GM21515 (cell line): ENCODE results near the gene ZNF205.

Source experiments
- ATAC-seq: cut with Tn5 transposase; IDR thresholded peaks from one replicate; pipeline ENCODE4 v1.9.1; 2021; ENCODE audit not compliant: unreplicated experiment

Gene ZNF205

DNA sequence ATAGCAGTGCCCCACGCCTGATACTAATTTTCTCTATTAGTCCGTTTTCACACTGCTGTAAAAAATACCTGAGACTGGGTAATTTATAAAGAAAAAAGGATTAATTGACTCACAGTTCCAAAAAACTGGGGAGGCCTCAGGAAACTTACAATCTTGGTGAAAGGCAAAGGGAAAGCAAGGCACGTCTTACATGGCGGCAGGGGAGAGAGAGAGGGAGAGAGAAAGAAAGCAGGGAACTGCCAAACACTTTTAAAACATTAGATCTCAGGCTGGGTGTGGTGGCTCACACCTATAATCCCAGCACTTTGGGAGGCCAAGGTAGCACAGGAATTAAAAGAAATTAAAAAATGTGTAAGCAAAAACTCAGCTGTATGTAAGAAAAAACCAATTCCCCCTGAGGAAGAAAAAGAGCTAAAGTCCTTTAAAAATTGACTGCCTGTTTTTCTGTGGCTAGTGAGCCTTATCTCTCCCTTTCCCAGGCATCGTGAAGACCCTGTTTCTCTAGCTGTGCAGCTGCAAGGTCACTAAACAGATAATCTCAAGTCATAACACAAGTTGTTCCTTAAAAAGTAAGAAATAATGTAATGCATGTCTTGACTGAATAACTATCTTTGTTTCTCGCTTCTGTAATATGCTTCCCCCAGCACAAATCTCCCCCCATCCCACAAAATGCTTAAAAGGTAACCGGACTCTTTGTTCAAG is 27.3 kb upstream of the ZNF205 start:
- no peak for ATAC-seq

DNA sequence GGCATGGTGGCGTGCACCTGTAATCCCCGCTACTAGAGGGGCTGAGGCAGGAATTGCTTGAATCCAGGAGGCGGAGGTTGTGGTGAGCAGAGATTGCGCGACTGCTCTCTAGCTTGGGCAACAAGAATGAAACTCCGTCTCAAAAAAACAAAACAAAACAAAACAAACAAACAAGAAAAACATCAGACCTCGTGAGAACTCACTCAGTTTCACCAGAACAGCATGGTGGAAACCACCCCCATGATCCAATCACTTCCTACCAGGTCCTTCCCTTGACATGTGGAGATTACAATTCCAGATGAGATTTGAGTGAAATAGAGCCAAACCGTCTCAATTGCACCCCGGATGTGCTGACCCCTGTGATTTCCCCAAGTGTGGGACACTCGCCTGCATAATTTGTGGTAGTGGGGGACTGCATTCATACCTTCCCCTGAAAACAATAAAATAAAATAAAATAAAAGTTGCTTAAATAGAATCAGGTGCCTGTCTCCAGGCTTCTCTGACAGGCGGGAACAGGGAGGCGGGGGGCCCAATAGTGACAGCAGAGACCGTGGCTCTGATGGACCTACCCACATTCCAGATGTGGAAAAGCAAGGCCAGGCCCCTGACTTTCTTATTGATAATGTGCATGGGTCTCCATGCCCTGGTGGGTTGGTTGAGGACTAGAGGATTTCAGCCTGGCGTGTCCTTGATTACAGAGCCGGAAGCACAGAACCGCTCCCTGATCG is 26.4 kb upstream of the ZNF205 start:
- no peak for ATAC-seq

DNA sequence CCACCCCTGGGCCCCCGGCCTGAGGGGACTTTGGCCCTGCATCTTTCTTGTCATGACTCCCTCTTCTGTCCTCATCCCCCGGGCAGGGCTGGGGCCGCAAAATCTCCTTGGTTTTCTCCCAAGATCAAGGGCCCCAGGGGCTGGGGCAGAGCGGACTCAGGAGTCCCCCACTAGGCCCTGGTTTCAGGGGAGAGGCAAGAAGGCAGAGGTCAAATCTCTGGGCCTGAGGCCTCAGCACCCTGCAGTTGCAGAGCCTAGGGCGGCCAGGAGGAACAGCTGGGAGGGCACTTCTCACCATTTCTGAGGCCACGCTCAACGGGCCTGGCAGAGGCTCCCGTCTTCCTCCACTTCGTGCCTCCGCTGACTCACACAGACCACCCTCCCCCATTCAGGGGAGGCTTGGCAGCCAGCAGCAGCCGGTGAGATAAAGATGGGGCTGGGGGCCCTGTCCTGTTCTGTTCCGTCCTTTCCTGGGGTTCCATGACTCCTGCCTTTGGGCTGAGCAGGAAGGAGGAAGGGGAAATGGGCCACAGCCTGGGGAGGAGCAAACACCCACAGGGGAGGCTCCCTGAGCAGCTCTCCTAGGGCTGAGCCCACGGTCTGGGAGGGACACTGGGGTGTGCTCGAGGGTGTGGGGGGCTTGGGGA is 25.7 kb upstream of the ZNF205 start:
- no peak for ATAC-seq

DNA sequence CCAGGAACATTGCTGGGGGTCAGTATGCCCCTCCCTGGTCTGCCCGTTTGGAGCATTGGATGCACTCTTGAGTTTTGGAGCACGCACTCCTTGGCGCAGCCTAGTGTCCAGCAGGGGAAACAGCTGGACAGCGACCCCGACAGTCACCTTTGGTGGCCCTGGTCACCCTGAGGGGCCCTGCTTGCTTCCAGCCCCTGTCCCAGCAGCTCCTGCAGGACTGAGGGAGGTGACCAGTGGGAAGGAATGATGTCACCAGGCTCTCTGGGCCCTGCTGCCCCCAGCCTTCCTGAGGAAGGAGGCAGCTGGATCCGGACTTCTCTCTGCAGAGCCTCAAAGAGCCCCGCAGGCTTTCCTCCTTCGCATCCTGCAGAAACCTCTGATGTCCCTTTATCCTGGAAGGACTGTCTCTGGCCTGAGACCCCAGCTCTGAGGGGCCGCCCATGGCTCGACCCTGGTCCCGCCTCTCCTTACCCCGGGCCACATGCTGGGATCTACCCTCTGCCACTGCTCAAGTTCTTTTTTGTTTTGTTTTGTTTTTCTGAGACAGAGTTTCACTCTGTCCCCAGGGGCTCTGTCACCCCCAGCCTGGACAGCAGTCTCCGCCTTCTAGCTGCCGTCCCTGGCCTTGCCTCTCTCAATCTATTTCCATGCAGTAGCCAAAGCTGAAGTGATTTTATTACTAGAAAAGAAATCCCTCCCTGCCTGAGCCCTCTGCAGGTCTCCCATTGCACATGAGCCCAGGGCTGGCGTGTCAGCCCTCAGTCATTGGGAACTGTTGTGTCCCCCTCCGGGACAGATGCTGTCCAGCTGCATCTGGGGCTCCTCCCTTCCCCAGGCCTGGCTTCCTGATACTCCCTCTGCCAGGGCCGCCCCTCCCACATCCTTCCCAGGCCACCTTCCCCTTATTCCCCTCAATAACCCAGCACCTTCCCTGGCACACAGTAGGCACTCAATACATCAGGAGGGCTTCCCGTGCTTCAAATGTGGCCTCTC is 24.8 kb upstream of the ZNF205 start:
- no peak for ATAC-seq

DNA sequence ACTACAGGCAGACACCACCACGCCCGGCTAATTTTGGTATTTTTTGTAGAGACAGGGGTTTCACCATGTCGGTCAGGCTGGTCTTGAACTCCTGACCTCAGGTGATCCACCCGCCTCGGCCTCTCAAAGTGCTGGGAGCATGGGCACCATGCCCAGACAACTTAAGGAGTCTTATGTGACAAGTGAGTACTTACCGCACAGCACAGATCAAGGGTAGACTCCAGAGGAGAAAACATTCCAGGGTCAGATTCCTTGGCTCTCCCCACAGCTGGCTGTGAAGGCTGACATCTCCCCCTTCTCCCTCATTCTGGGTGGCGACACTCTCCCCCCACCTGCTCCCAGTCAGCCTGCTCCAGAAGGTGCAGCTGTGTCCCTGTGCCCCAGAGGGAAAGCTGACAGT is 23.9 kb upstream of the ZNF205 start:
- ATAC-seq, result no peak

DNA sequence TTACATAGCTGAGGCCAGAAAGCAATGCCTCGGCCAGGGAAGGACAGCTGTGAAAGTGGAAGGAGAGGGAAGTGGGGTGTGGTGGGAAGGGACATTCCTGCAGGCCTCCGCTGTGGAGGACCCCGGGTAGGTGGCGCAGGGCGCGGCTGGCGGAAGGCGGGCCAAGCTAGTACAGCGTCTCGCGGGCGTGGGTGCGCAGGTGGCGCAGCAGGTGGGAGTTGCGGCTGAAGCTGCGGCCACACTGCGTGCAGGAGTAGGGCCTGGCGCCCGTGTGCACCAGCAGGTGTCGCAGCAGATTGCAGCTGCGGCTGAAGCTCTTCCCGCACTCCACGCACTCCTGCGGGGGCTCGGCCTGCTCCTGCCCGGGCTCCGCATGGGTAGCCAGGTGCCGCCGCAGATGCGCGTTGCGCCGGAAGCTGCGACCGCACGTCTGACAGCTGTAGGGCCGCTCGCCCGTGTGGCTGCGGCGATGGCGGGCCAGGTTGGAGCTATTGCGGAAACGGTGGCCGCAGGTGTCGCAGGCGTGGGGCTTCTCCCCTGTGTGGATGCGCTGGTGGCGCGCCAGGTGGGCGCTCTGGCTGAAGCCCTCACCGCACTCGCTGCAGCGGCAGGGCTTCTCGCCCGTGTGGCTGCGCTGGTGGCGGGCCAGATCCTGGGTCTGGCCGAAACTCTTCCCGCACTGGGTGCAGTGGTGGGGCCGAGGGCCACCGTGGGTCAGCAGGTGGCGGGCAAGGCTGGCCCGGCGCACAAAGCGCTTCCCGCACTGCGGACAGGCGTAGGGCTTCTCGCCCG is 23.3 kb upstream of the ZNF205 start:
- ATAC-seq, result no peak

DNA sequence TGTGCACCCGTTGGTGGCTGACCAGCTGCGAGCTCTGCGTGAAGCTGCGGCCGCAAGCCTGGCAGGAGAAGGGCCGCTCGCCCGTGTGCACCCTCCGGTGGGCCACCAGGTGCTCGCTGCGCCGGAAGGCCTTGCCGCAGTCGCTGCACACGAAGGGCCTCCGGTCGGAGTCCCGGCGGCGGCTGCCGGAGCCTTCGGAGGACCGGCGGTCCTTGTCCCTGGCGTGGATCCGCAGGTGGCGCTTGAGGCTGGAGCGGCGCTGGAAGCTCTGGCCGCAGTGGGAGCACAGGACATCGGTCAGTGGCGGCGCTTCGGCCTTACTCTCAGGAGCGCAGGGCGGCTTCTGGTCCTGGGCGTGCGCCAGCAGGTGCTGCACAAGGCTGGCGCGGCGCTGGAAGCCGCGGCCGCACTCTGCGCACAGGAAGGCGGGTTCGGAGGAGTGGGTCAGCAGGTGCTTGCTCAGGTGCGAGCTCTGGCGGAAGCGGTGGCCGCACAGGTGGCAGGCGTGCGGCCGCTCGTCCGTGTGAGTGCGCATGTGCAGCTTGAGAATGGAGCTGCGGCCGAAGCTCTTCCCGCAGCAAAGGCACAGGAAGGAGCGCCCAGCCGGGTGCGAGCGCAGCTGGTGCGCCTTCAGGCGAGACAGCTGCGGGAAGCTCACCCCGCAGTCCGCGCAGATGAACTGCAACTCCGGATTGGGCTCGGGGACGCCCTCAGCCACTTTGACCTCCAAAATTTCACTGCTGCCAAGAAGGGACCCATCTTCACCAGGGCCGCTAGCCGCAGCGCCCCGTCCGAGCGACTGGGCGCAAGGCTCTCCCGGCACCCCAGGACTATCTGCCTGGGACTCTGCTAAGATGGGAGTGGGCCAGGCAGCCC is 22.4 kb upstream of the ZNF205 start:
- ATAC-seq, result no peak

DNA sequence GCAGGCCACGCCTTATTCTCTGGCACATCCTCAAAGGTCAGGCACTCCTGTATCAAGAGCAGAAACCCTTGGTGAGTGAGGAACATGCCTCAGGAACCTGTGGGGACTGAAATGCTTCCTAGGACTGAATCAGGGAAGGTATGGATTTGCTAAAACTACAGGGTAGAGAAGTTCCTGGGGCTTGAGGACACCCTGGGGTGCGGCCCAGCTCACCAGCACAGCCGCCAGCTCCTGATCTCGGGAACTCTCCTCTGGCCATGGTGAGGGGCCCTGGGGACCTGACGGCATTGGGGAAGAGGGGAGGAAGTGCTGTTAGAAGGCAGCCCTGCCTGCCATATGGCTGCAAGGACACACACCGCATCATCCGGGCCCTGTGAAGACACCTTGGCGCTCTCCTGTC is 20.8 kb upstream of the ZNF205 start:
- ATAC-seq, result no peak

DNA sequence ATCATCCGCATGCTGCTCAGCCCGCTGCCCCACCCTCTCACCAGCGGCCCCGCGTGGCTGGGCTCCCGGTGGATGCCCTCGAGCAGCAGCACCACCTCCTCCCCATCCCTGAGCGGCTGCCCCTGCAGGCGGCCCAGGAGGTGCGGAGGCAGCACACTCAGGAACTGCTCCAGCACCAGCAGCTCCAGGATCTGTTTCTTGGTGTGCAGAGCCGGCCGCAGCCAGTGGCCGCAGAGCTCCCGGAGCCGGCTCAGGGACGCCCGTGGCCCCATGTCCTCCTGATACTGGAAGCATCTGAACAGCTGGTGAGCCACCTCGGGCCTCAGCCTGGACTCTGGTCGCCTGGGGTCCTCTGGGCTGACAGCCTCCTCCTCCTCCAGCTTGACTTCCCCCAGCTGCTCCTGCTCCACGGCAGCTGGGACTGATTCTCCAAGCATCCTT is 19.9 kb upstream of the ZNF205 start:
- ATAC-seq, result no peak

DNA sequence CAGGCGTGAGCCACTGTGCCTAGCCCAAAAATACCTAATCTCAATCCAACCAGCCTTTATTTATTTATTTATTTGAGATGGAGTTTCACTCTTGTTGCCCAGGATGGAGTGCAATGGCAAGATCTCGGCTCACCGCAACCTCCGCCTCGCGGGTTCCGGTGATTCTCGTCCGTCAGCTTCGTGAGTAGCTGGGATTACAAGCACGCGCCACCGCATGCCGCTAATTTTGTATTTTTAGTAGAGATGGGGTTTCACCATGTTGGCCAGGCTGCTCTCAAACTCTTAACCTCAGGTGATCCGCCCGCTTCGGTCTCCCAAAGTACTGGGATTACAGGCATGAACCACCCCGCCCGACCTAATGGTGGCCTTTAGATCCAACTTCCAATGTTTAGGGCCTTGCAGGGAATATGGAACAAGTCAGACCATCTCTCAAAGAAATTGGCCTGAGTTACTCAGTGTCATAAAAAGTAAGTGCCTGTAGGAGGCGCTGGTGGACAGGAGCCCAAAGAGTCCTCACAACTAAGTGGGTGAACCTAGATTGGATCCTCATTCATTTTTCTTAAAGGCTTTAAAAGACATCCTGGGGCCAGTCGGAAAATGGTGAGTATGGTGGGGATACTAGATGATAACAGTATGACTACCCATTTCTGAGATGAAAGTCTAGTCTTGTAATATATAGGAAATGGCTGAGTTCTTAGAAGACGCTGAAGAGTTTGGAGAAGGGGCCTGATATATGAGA is 17.9 kb upstream of the ZNF205 start:
- ATAC-seq, result no peak

DNA sequence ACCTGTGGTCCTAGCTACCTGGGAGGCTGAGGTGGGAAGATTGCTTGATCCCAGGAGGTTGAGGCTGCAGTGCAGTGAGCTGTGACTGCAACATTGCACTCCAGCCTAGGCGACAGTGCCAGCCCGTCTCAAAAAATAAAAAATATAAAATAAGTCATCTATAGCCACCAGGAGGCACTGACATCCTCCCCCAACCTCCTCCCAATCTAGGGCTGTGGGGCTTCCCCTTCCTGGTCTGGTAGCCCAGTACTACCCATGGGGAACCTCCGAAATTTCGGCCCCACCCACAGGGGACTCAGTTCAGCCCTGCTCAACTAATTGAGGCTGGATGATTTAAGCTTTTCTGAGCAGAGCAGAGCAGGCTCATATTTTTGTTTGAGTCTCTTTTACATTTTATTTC is 16.5 kb upstream of the ZNF205 start:
- ATAC-seq, result peak; percentile 55

DNA sequence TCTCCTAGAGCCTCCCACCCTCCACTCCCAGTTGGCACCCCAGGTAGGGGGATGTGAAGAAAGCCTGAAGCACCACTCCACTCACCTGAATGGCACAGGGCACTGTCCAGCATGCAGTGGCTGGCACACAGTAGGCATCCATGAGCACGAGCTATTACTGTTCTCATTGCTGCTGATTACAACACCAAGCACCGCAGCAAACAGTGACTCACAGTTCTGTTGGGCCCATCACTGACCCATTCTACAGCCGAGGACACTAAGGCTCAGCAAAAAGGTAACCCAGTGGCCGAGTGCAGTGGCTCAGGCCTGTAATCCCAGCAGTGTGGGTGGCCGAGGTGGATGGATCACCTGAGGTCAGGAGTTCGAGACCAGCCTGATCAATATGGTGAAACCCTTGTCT is 16.0 kb upstream of the ZNF205 start:
- no peak for ATAC-seq

DNA sequence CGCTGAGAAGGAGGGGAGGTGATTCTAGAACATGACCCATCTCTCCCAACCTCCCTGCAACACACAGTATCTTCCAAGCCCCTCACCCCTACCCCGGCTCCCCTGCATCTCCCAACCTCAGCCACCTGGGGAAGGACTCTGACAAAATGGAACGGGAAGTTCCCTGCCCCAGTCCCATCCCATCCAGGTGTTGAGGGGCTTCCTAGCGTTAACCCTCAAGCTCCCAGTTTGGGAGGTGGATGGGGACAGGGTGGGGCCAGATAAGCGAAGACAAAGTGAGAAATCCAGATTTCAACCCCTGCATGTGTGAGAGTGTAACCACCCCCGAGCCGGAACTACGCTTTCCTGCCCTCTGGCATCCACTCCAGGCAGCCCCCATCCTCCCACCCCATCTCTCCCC is 15.1 kb upstream of the ZNF205 start:
- no peak for ATAC-seq

DNA sequence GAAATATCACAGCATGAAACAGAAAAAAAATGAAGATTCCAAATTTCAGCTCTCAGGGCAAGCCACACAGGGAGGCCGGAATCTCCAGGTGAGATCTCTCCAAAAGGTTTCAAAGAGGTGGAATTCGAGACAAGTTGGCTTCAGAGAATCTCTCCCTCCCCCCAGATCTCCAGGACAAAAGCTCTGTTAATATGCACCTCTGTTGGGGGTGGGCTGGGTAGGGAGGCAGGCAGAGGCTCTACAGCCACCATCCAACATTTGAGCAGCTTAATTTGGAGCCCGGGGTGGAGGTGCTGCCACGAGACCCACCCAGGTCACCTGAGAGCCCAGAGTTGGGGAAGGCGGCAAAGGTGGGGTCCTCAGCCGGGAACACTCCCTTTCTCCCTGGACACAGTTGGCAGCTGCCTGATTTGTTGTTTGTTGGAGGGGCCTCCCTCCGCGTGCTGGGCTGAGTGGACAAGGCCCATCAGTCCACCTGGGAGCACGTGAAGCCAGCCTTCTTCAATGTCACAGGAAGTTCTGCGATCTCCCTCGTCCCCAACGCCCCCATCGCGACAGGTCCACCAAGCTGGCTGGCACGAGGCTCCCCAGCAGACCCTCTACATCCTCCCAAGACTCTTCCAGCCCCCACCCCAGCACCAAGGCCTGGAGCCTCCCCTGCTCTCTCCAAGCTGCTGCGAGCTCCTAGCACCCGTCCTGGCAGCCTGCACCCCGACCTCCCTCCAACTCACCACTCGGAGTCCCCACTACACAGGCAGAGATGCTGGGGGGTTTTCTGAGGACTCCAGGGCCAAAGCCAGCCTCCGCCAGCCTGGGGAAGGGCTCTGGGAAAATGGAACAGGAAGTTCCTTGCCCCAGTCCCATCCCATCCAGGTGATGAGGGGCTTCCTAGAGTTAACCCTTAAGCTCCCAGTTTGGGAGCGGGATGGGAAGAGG is 13.7 kb upstream of the ZNF205 start, which contains the start of gene ZSCAN10:
ZSCAN10 (minus strand) TSS at position 836 of the 936 bp plus-strand sequence. CDS start 6,357 bp downstream, outside the sequence.
- ATAC-seq, result no peak

DNA sequence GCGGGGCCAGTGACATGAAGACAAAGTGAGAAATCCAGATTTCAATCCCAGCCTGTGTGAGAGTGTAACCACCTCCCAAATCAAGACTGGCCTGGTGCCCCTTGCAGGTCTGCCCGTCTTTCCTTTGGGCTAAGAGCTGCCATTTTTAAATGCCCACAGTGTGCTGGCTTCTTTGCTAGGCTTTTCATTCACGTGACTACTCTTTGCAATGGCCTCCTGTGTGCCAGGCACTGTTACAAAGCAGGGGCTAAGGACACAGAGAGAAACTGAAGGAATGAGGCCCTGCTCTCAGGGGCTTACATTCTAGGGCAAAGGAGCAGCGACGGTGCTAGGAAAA is 13.0 kb upstream of the ZNF205 start:
- no peak for ATAC-seq

DNA sequence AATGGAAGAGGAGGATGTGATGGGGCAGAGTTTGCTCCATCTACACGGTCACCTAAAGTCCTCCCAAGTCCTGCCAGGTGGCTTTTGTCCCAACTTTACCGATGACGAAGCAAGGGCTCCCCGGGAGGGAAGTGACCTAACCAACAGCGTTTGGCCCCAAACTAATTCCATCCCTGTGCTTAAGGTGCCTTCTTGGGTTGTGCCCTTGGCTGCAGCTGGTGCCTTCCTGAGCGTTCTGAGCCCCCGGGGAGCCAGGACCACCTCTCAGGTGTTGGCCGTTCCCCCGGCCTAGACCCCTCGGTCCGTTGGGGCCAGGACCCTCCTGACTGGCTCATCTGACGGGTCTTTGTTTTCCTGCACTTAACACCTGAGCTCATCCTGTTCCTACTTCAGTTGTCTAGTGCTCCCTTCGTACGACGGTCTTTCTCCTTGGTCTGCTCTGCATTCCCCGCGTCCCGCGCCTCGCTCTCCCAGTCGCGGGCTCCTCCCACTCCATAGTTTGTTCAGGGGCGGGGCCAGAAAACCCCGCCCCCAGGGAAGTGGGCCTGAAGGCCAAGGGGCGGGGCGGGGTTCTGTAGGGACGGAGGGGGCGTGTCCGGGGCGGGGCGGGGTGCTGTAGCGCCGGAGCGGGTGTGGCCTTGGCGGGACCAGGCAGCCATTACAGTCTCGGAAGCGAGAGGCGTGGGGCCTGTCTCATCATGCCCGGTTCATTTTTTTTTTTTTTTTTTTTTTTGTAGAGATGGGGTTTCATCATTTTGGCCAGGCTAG is 12.5 kb upstream of the ZNF205 start:
- peak; percentile 49 for ATAC-seq
